ENCODE measurements around the gene PAIP2B.
"Not testable (repeated sequence)": the region's sequence is repeated elsewhere in the genome, so short reads cannot be mapped to it uniquely, and the experiment has no call there.

The PAIP2B gene, protein sequence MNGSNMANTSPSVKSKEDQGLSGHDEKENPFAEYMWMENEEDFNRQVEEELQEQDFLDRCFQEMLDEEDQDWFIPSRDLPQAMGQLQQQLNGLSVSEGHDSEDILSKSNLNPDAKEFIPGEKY

DNA sequence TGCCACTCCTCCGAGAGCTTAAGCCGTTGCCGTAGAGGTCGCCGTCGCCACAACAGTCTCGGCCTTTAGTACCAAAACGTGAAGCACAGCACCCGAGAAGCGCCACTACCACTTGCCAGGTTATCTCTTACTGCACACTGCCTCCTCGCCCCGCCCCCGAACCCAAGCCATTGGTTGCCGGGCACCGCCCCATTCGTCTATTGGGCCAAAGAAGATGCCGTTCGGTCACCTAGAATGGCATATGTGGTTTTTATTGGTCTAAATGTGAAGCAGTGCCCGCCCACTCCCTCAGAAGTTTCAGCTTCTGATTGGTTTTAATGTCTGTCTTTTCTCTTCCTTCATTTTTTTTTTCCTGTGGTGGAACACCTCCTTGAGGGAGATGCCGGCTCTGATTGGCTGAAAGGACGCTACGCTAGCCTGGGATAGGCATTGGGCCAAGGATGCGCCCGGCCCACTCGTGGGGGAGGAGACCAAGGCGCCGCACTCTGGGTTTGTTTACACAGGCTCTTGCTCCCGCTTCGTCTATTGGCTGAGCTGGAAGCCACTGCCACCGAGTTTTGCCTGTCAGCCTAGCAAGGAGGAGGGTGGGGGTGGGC lies at the start of gene PAIP2B:
TSS of gene PAIP2B (minus strand) at position 139 of the 596 bp plus-strand sequence. CDS start 24,514 bp downstream, outside the sequence.
- DNase-seq (ENCODE audit: low read depth), result peak; percentile 99

DNA sequence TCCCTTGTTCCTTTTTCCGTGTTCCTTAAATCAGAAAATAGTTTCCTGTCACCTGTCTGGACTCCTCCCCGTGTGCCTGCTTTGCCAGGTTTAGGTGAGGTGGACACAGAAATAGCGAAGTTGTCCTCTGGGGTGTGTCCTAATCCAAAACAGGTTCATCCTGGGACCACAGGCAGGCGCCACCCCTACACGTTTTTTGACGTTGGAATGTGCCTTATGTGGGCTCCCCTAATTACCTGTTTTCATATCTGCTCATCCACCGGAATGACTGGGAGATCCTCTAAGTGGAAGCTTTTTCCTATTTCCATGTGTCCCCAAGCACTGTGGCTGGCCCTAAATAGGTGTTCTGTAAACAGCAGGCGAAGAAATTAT lies 49.0 kb upstream of the PAIP2B start:
- DNase-seq (ENCODE audit: low read depth), result no peak

DNA sequence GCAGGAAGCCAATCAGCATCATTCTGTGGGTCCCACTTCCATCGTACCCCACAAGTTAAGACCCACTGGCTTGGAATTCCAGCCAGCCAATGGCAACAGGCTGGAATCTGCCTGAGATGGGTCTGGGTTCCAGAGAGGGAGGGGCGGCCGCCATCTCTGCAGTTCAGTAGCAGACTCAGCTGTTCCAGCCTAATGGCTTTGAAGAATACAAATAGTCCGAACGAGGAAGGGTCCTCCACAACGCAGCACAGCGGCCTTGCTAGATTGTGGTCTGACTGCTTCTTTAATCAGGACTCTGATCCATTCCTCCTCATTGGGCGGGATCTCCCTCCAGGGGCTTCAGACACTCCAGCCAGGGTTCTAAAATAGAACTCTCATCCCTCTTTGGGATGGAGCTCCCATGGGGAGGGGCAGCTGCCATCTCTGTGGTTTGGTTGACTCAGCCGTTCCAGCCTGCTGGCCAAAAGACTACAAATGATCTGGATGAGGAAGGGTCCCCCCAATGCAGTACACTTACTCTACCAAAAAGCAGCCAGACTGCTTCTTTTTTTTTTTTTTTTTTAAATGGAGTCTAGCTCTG lies 42.7 kb upstream of the PAIP2B start:
- no peak for DNase-seq (ENCODE audit: low read depth)

DNA sequence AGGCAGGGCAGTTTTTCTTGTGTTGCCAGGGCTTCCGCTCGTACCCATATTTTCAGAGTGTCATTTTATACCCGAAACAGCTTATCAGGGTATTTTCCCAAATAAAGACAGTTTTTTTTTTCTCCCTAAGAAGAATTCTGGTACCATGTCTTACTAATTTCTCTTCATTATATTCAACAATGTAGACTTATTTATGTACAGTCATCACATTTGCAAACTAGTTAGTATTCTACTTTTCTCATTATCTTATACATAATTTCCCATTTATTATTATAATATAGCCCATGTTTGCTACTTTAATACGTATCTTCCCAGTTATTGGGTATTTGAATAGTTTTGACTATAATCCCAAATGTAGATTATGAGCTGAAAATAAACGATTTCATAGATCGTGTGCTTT lies 36.5 kb upstream of the PAIP2B start:
- no peak for DNase-seq (ENCODE audit: low read depth)

DNA sequence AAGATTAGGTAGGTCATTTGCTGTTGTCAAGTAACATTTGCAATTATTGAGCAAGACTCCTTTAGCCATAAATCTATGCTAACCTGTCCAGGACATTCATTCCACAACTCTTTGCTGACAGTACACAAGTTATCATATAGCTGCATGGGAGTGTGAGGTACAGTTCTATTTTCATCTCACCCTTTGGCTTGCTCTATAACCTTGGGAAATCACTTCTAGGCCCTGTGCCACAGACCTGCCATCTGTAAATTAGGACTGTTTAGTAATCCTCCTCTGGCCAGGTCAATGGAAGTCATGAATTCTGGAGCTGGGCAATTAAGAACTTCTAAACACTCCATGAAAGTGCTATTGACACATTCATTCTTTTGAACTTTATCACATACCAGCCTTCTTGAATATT lies 34.6 kb upstream of the PAIP2B start:
- no peak for DNase-seq (ENCODE audit: low read depth)

DNA sequence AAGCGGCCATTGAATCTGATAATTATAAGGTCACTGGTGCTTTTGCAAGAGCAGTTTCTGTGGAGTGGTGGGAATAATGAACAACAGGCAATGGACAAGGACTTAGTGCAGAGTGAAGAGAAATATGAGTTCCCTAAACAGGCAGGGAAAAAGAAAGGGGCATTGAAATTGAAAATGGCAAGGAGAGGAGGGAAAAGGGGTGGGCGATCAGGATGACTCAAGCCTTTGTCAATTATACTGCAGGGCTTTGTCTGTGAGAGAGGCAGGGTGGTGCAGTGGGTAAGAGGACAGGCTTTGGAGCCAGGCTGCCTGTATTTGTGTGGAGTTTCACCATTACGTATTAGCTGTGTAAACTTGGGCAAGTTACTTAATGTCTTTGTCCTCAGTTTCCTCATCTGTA lies 29.5 kb upstream of the PAIP2B start:
- no peak for DNase-seq (ENCODE audit: low read depth)

DNA sequence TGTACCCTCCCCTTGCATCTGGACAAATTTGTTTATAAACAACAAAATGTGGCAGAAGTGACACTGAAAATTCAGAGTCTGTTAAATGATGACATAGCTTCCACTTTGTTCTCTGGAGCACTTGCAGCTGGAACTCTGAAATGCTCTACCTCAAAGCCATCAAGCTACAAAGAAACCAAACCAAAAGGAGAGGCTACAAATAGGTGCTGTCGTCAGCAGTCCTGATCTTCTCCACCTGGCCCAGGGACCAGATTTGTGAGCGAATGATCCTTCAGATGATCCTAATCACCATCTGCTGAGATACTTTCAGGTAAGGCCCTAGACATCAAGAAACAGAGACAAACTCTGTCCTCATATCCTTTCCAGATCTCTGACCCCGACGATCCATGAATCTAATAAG lies 27.9 kb upstream of the PAIP2B start:
- no peak for DNase-seq (ENCODE audit: low read depth)

DNA sequence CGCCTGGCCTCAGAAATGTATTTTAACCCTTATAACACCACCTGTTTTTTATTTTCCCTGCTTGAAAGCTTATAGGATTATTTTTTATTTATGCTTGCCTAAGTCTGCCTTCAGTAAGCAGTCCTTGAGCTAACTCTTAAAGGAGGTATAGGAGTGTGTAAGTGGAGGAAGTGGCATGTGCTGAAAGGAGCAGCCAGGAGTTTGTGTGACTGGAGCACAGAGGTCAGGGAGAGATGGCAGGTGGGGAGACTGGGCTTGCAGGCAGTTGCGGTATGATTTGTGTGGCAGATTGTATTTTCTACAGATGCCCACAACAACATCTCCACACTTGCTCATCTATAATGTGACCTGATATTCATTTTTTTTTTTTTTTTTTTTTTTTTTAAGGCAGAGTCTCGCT lies 27.2 kb upstream of the PAIP2B start:
- no peak for DNase-seq (ENCODE audit: low read depth)

DNA sequence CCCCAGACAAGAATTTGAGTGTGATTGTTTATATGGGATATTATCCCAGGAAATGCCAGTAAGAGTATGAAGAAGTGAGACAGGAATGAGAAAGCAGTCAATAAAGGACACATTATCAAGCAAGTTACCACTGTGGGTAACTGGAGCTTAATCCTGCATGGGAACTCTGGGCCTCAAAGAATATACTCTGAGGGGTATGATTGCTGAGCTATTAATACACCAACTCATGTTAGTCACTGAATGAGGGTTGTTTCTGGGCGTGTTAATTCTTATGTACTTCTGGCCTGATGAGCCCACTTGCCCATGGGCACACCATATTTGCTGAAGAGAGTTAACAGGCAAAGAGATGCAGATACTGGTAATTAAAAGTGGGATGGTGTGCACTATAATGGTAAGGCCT lies 26.6 kb upstream of the PAIP2B start:
- no peak for DNase-seq (ENCODE audit: low read depth)

DNA sequence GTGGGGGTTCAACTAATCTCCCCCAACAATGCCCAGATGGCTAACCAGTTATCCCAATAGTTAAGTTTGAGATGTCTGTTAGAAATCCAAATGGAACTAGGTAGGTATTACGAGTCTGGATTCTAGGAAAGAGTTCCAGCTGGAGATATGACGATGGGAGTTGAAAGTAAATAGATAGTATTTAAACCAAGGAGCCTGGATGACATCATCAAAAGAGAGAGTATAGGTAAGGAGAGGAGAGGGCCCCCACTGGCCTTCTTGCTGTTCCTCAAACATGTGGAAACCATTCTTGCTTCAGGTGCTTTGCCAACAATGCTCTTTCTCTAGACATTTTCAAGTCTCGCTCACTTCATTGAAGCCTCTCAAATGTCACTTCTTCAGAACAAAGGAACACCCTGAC lies 26.0 kb upstream of the PAIP2B start:
- DNase-seq (ENCODE audit: low read depth), result no peak

DNA sequence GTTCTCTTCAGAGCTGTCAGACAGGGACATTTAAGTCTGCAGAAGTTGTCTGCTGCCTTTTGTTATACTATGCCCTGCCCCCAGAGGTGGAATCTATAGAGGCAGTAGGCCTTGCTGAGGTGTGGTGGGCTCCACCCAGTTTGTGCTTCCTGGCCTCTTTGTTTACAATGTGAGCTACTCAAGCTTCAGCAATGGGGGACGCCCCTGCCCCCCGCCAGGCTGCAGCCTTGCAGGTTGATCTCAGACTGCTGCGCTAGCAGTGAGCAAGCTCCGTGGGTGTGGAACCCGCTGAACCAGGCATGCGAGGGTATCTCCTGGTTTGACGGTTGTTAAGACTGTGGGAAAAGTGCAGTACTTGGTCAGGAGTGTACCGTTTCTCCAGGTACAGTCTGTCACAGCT lies 24.0 kb upstream of the PAIP2B start:
- DNase-seq (ENCODE audit: low read depth), result no peak

DNA sequence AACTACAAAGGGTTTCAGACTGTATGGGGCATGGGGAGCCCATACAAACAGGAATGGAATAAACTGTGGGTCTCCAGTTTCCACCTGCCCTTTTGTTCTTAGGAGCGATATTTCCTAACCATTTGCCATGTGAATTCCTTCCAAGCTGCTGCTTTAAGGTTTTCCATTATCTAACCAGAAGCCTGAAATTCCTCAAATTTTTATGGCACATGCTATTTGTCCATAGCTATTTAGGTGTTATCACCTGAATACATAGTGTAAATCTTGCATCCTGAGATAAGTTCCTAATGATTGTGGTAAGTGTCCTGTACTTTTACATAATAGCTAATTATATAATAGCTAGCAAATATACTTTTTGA lies 17.4 kb upstream of the PAIP2B start:
- DNase-seq (ENCODE audit: low read depth), result no peak

DNA sequence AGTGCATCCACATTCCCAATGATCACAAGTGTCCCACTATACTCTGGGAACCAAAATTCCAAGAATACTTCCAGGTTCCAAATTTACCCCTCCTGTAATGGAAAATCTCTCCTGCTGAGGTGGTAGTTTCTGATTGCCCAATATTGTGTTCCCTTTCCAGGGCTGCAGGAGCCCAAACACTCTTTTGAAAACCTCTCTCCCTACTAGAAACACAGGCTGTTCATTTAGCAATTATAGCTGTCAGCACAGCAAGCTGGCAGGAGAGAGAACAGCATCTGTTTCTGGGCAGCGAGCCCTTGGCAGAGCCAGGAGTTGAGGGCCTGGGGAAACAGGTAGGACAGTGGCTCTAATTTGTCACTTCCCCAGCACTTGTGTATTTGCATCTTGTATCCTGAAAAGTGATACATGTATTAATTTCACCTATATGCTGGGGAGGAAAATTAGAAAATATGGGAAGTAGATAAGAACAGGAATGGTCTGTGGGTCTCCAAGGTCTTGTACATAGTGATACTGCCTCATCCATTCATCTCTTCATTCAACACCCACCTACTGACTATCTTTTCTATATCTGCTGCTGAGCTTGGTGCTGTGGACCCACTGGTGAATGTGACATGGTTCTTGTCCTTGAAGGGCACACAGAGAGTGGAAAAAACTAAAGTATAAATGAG lies 16.9 kb upstream of the PAIP2B start:
- DNase-seq (ENCODE audit: low read depth), result no peak

DNA sequence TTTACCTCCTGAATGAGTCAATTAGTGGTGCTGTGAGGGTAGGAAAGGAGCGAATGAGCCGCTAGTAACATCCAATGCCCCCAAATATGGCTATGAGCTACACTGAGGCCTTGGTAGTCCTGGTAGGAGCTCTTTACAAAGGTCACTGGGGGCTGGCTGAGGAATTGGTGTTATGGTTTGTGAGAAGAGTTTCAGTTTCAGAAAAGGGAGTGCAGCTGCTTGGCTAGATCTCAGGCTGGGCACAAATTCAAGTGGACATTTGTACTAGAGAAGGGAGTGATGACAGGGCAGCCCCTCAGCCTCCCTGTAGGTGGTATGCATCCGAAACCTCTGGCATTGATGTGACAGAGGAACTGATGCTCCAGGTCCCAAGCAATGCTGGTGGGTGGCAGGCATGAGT lies 13.9 kb upstream of the PAIP2B start:
- no peak for DNase-seq (ENCODE audit: low read depth)

DNA sequence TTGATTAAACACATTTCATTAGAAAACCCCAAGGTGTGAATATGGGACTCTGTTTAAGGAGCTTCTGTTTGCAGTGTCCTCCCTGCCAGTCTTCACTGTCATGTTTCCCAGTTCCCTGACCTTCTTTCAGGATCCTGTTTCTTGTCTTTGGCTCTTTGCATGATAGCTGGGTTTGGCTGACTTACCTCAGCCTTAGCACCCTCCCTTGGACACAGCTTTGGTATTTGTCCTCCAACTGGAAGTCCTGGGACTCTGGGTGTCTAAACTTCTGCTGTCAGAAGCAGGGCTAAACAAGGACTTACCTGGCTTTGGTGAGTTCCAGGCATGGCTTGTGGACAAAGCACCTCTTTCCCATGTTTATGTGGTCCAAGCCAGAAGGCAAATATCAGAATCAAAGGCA lies 11.2 kb upstream of the PAIP2B start:
- DNase-seq (ENCODE audit: low read depth), result no peak

DNA sequence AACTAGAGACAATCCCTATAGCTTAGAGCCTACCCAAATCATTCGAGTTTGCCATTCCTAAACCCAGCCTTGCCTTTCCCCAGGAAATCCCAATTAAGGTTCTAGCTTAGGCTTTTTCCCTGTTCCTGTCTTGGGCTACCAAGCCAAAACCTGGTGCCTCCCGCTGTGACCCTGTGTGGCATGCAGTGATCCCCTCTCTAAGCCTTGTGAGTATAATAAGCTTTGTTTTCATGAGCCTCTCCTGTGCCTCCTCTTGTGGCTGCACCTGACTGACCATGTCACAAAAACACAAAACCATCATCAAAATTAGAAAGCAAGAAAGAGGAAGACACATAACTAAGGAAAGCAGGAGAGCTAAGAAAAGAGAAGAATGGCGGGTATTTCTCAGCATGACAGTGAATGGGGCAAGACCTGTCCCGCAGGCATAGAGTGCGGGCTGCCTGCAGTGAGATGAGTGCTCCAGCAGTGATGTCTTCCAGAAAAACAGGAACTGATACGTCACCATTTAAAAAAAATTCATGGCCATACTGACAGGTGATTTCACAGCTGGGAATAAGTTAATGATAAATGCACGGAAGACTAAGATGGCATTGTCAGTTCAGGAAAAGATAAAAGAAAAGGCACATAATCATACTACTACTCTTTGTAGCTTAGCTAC lies 9.2 kb upstream of the PAIP2B start:
- DNase-seq (ENCODE audit: low read depth), result no peak

DNA sequence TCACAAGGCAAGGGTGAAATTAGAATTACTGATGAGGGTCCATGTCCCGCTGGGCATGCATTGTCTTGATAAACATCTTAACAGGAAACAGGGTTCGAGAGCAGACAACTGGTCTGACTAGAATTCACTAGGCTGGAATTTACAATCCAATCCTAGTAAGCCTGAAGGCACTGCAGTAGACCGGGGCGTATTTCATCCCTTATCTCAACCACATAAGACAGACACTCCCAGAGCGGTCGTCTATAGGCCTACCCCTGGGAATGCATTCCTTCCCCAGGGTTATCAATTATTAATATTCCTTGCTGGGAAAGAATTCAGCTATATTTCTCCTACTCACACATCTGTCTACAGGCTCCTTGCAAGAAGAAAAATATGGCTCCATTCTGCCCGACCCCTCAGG lies 6.2 kb upstream of the PAIP2B start:
- DNase-seq (ENCODE audit: low read depth), result not testable (repeated sequence)

DNA sequence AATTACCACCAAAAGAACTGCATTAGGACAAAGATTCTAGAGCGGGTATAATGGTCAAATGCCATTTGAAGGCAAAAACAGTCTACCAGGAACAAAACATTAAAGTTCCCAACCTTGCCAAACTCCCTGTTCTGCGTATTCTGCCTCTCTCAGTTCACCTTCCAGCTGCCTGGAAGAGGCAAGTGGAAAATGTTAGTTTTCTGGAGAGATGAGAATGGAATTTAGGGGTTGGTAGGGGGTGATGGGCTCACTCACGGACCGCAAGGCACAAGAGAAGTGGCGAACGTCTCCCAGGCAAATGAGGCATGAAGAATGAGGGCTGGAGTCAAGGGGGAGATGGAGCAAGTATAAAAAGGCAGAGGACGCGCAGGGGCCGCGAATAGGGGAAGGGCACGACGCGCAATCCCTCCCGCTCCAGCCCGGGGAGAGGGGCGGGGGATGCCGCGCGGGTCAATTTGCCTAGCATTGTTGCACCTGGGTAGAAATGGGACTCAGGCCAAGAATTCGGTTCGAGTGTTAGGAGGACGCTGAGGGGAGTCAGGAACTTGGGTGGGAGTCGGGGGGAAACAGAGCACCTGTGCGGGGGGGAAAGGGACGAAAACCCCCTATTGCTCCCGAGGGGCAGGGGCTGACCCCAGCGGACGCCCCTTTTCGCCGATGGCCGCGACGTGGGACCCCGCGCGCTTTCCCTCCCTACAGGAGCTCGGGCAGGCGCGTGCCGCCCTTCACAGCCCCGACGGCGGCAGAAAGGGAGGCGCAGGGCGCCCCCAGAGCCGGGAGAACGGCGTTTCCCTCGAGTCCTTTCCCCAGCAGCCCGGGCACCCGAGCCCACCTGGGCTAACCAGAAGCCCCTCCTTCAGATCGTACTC lies 573 bp downstream of the PAIP2B start:
- DNase-seq (ENCODE audit: low read depth), result peak; percentile 13

DNA sequence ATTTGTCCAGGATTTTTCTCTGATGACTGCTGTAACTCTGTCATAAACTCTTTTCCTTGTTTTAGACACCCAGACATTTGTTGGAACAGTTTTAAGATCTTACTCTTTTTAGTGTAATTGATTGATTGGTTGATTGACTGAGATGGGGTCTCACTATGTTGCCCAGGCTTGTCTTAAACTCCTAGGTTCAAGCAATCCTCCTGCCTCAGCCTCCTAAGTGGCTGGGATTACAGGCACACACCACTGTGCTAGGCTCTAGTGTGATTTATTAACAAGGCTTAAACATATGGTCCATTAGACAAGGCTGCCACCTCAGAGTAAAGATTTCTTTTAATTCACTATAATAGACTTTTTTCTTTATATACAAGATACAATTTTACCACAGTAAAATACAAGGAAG lies 2.0 kb downstream of the PAIP2B start:
- DNase-seq (ENCODE audit: low read depth), result no peak

DNA sequence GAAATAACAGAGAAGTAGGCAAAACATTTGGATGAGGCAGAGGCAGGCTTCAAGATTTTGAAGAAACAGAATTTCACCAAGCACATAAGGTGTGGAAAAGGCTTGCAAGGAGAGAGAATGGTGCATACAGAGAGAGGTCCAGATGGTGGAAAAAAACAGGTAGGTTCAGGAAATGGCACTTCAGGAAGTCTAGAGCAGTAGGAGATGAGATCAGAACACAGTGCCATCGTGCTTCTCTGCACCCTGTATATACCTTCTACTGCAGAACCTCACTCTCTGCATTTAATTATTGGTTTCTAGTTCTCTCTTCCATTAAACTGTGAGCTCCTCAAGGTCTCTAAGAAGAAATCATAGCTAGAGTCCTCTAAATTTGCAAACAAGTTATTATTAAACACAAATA lies 2.4 kb downstream of the PAIP2B start:
- no peak for DNase-seq (ENCODE audit: low read depth)

DNA sequence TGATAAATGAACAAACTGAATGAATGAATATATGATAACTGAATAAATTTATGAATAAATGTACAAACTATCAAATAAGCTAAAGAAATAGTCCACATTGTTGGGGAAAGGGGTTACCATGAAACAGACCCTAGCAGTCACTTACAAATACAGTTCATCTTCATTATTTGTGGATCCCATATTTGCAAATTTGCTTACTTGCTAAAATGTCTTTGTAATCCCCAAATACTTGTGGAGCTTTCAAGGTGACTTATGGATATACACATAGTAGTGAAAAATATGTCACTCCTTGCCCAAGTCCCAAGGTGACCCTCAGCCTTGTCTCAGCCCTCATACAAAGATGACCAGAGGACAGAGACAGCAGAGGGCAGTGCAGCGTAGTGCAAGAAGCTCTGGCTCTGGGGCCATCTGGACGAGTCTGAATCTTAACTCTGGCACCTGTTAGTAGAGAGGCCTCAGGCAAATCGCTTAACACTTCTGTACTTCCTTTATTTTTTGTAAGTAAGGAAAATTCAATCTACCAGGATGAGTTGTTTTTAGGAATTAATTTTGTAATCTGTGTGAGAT lies 3.1 kb downstream of the PAIP2B start:
- peak; percentile 52 for DNase-seq (ENCODE audit: low read depth)

DNA sequence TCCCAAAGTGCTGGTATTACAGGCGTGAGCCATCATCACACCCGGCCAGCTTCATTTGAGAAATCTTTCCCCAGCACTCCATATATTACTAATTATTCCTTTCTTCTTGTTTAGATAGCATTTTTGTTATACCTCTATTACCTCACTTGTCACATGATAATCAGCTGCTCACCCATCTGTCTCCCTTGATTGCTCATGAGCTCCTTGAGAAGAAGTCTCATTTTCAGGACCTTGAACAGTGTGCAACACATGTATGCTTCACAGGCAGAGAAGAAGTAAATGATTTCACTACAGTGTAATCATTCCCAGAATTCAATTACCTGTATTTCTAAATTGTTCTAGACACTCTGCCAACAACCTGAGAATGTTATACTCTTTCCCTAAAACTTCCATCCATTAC lies 6.2 kb downstream of the PAIP2B start:
- no peak for DNase-seq (ENCODE audit: low read depth)

Data from ELR (cell line).